ENCODE results near the gene C19orf38.
"Not testable (repeated sequence)": the region's sequence is repeated elsewhere in the genome, so short reads cannot be mapped to it uniquely, and the experiment has no call there.

Gene C19orf38

DNA sequence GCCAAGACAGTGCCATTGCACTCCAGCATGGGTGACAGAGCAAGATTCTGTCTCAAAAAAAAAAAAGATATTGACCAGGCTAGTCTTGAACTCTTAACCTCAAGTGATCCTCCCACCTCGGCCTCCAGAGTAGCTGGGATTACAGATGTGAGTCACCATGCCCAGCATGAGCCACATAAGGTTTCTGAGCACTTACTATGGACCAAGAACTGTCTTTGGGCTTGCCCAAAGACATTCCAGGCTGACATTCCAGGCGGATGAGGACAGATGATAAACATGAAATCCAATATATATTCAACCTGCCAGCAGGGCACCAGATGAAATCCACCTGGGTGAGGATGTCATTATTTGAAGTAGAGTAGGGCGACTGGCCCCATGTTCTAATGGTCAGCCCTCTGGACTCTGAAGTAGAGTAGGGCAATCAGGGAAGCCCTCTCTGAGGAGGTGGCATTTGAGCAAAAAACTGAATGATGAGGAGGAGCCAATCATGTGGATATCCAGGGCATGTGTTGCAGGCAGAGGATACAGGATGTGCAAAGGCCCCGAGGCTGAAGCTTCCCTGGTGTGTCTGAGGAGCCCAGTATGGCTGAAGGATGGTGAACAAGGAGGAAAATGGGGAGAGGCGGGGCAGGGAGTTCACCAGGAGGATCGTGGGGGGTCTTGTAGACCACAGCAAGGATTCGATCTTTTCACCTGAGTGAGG lies 4.0 kb downstream of the C19orf38 start:
- peak; percentile 84 for DNase-seq (ENCODE audit: low read depth)

DNA sequence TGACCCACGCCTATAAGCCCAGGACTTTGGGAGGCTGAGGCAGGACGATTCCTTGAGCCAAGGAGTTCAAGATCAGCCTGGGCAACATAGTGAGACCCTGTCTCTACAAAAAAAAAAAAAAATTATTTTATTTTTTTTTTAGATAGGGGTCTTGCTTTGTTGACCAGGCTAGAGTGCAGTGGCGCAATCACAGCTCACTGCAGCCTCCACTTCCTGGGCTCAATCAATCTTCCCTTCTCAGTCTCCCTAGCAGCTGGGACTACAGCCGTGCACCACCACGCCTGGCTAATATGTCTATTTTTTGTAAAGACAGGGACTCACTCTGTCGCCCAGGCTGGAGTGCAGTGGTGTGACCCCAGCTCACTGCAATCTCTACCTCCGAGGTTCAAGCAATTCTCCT lies 4.7 kb downstream of the C19orf38 start:
- DNase-seq (ENCODE audit: low read depth): no peak

DNA sequence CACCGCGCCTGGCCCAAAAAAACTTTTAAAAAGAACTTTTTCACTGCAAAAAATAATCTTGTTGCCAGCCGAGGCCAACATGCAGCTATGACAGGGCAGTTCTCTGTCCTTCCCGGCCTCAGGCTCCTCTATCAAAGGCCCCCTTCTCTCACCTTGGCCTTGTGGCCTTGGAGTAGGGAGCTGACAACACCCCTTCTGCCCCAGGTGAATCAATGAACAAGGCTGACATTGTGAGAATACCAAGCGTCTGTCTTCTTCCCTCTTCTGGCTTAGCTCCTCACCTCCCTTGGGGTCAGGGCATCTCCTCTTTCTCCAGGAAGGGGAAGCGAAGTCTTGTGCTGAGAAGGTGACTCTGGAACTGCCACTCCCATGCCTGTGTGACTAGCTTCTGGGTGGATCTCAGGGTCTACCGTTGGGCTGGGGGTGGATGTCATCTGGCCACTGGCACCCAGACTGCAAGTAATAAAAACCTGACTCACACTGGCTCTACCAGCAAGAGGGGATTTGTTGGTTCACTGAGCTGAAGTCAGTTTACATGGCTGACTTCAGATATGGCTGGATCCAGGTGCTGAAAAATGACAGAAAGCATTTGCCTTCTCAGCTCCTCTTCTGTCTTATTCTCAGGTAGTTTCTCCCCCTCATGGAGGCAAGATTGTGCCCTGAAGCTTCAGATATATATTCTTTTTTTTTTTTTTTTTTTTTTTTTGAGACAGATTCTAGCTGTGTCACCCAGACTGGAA lies 6.3 kb downstream of the C19orf38 start:
- no peak for DNase-seq (ENCODE audit: low read depth)

DNA sequence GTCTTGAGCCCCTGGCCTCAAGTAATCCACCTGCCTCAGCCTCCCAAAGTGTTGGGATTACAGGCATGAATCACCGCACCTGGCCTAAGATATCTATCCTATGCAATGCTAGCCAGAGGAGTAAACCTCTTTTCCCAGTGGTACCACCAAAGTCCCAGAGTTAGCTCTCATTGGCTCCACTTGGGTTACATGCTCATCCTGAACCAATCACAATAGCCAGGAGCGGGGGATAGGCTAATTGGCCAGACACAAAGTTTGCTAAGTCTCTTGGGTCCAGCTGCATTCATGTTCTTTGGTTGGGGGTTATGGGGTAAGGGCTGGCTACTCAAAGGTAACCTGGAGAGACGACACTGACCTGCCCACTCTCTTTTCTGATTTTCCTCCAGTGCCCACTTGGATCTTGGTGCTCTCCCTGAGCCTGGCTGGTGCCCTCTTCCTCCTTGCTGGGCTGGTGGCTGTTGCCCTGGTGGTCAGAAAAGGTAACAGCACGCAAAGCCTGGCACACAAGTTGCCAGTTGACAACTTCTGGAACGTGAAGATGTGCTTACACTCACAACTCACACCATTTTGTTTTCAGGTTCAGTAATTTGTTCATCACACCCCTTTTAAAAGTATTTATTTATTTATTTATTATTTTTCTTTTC lies 7.8 kb downstream of the C19orf38 start:
- peak; percentile 60 for DNase-seq (ENCODE audit: low read depth)

DNA sequence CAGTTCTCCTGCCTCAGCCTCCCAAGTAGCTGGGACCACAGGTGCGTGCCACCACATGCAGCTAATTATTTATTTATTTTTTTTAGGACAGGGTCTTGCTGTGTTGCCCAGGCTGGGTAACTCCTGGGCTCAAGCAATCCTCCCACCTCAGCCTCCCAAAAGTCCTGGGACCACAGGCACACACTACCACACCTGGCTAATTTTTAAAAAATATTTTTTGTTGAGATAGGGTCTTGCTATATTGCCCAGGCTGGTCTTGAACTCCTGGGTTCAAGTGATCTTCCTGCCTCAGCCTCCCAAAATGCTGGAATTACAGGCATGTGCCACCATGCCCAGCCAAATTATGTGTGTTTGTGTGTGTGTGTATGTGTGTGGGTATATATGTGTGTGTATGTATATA lies 8.7 kb downstream of the C19orf38 start:
- DNase-seq (ENCODE audit: low read depth): not testable (repeated sequence)

DNA sequence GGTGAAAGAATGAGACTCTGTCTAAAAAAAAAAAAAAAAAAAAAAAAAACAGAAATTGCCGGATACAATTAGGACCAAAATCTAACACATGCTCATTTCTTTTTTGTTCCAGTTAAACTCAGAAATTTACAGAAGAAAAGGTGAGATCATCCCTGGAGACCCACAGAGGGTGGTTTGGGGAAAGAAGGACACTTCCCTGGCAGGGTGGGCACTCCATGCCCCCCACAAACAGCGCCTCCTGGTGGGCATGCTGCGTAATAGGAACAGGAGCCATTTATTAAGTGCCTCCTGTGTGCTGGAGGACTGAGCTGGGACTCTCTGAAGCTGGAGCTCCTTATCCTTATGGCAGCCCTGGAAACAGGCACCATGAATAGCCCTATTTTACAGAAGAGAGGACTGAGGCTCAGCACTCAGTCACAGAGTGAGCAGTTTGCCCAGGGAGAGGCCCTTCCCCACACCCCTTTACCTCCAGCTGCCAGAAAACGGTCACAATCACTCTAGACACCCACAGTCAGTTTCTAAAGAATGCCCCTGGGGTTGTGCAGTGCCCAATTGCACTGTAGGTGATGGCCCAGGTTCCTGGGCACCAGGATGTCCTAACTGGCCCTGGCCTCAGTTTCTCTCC lies 10.1 kb downstream of the C19orf38 start:
- DNase-seq (ENCODE audit: low read depth): peak; percentile 63

DNA sequence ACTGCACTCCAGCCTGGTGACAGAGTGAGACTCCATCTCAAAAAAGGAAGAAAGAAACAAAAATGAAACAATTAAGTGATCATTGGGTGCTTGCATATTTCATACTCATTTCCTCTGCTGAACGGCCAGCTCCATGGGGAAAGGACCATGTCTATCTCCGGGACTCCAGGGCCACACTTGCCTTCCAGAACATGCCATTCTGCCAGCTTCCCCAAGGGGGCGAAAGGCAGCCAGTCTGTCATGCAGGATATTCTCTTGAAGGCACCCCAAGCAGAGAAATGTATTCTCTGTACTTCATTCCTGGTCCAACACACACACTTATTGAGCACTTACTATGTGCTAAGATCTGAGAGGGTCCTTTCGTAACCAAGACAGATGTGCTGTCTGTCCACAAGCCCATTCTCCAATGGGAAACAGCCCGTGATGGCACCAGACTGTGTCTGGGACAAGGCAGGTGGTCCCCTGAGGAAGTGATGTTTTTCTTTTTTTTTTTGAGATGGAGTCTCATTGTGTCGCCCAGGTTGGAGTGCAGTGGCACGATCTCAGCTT lies 13.0 kb downstream of the C19orf38 start:
- DNase-seq (ENCODE audit: low read depth): peak; percentile 60

DNA sequence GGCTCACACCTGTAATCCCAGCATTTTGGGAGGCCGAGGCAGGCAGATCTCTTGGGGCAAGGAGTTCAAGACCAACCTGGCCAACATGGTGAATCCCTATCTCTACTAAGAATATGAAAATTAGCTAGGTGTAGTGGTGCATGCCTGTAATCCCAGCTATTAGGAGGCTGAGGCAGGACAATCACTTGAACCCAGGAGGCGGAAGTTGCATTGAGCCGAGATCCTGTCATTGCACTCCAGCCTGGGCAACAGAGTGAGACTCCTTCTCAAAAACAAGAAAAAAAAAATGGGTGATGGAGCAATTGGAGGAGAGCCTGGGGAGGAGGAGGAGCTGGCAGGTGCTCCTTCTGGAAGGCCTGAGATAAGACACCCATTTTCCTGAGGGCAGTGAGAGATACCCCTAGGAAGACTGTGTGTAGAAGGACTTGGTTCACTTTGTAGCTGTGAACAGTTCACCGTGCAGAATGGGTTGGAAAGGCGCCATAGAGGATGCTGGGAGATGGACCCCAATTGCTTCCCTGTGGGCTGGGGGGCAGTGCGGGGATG lies 14.4 kb downstream of the C19orf38 start:
- DNase-seq (ENCODE audit: low read depth): no peak

DNA sequence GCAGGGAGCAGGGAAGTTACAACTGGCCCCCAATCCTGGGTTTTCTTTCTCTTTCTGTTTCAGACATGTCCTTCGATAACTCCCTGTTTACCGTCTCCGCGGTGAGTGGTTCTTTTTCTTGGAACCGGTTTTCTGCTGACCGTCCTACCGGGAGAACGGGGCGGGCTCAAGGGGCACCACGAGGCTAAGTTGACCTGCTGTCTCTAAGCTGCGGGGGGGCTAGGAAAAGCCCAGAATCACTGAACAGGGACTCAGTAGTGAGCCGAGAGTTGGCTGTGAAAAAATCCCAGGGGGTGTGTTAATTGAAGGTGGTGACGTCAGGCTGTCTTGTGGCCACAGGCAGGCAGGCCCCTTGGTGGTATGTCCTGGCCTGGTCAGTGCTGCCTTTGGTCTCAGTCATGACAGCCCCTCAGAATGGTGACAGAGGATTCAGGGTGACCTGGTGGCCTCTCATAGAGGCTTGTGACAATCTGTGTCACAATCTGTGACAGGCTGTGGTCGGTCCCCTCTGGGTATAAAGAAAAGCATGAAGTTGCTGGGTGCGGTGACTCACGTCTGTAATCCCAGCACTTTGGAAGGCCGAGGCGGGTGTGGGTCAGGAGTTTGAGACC lies 15.0 kb downstream of the C19orf38 start:
- DNase-seq (ENCODE audit: low read depth): peak; percentile 72

DNA sequence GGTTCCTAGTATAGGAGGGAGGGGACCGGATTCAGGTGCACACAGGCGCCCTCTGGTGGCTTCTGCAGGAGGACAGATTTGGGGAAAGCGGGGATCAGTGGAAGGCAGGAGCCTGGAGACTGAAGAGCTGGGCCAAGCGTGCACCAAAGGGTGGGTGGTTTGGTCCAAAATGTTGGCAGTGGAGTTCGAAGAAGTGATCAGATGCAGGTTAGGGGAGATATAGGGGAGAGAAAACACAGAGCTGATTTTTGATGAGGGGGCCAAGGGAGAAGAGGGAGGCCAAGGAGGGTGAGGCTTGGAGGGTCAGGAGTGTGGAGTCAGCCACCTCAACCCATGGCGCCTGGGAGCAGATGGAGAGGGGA lies 16.3 kb downstream of the C19orf38 start:
- DNase-seq (ENCODE audit: low read depth): peak; percentile 83

DNA sequence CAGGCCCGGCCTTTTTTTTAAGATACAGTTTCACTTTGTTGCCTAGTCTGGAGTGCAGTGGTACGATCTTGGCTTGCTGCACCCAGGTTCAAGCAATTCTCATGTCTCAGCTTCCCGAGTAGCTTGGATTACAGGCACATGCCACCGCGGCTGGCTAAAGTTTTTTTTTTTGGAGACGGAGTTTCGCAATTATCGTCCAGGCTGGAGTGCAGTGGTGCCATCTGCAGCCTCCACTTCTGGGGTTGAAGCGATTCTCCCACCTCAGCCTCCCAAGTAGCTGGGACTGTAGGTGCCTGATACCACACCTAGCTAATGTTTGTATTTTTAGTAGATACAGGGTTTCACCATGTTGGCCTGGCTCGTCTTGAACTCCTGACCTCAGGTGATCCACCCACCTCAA lies 18.3 kb downstream of the C19orf38 start:
- no peak for DNase-seq (ENCODE audit: low read depth)

DNA sequence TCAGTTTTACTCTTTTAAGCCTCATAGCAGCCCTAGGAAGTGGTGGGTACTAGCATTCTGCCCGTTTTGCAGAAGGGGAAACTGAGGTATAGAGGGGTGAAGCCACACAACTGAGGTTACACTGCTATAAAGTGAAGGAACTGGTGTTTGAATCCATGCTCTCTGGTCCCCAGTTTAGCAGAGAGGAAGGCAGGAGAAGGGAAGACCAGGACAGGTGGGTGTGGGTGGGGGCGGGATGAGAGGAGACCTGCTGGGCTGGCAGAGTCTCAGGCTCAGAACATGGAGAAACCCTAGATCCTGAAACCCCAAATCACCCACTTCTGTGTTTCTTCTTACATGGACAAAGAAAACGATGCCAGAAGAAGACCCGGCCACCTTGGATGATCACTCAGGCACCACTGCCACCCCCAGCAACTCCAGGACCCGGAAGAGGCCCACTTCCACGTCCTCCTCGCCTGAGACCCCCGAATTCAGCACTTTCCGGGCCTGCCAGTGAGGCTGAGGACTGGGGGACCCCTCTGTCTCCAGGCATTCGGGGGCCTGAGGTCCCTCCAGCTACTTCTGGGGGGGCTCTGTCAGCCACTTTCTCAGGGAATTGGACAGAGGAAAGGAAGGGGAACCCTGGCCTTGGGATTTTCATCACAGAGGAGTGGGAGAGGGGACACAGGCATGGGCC lies 20.8 kb downstream of the C19orf38 start:
- no peak for DNase-seq (ENCODE audit: low read depth)

DNA sequence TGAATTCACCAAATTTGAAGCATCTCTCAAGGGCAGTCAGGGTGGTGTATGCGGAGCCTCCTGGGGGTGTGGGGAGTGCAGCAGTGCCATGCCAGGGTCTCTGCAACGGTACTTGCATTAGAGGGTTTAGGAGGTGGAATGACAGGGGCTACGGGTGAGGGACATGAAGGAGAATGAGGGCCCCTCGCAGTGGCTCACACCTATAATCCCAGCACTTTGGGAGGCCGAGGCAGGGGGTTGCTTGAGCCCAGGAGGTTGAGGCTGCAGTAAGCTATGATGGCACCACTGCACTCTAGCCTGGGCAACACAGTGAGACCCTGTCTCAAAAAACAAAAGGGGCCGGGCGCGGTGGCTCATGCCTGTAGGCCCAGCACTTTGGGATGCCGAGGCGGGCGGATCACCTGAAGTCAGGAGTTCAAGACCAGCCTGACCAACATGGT lies 21.7 kb downstream of the C19orf38 start:
- DNase-seq (ENCODE audit: low read depth): not testable (repeated sequence)

DNA sequence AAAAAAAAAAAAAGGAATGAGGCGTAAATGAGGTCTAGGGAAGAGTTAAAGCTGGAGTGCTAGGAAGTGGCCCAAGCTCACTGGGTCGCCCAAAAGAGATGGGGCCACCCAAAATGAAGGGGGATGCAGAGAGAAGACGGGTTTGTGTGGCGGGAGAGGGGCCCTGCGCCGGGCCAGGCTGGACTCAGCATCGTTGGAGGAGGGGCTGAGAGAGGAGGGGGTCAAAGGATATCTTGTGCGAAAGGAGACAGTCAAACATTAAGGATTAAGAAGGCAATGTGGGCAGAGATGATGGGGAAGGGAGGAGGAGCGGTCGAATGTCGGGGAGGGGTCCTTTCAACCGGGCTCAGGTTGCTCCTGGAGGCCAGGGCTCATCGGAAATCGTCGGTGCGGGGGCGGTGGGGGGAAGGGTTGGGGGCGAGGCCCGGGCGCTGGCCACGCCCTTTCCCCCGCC lies 22.3 kb downstream of the C19orf38 start:
- DNase-seq (ENCODE audit: low read depth): no peak

DNA sequence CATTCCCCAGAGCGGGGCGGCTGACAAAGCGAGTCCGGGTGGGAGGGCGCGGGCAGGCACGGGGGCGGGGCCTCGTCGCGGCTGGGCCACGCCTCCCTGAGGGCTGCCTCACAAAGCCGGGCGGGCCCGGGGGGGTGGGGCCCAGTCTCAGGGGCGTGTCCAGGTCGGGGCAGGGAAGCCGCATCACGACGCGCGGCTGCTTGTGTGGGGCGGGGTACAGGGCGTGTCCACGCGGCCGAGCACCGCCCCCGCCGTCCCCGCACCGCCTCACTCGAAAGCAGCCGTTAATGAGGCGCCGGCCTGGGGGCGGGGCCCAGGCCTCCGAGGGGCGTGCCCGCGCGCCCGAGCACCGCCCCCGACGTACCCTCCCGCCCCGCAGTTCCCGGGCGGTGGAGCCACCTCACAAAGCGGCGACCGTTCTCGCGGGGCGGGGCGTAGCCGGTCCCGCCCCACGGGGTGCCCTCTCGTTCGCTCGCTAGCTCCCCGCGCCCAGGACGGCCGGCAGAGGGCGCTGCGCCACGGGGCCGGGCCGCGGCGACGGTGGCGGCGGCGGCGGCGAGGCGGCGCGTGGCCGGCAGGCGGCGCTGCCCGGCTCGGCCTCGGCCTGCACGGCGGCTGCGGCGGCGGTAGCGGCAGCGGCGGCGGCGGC lies 22.9 kb downstream of the C19orf38 start, which contains the start of gene CARM1:
TSS of gene CARM1 (plus strand) at position 599 of the 649 bp plus-strand sequence. CDS start 150 bp downstream, outside the sequence.
- peak; percentile 97 for DNase-seq (ENCODE audit: low read depth)

DNA sequence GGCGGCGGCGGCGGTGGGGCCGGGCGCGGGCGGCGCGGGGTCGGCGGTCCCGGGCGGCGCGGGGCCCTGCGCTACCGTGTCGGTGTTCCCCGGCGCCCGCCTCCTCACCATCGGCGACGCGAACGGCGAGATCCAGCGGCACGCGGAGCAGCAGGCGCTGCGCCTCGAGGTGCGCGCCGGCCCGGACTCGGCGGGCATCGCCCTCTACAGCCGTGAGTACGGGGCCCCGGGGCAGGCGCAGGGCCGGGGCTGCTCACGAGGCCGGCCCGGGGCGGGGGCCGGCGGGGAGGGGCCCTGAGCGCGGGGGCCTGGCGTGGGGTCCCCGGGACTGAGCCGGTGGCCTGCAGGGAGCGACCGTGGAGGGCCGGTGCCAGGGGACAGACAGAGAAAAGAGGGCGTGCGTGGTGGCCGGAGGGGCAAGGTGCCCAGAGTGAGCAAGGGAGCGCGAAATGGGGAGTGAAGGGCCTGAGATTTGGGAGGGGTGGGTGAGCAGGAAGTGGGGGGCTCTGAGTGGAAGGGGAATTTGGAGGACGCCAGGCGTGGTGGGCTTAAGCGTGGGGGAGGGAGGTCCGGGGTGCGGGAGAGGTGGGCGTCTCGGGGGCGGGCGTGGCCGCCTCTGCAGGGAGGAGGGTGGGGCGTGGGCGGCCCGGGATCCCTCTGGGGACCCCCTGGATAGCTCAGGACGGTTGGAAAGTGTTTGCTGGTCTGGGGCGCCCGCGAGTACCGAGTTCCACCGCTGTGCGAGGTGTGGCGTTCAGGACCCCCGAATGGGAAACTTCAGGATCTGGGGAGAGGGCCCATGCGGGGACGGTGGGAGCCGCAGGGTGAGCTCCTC lies 23.7 kb downstream of the C19orf38 start:
- peak; percentile 46 for DNase-seq (ENCODE audit: low read depth)

DNA sequence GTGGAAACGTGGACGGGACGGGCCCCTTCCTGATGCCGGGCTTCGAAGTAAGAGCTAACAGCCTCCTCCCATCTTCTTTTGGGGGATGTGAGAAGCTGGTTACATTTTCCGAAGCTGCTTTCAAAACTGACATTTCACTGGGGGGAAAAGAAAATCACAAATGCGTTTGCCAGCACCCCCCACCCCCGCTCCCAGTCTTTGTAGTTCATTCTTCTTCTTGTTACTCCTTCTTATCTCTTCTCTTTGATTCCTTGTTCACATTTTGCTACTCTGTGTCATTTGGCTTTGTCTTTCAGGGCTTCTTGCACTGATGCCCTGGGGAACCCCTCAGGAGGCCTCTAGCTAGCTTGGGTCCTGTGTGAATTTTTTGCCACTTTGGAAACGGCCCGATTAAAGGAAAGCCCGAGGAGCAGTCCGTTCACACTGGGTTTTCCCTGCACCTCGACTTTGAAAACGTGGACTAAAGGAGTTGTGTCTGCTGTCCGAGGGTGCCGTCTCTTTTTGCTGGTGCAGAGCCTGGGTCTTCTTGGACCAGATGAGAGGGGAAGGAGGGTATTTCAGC lies 24.4 kb downstream of the C19orf38 start:
- peak; percentile 26 for DNase-seq (ENCODE audit: low read depth)

DNA sequence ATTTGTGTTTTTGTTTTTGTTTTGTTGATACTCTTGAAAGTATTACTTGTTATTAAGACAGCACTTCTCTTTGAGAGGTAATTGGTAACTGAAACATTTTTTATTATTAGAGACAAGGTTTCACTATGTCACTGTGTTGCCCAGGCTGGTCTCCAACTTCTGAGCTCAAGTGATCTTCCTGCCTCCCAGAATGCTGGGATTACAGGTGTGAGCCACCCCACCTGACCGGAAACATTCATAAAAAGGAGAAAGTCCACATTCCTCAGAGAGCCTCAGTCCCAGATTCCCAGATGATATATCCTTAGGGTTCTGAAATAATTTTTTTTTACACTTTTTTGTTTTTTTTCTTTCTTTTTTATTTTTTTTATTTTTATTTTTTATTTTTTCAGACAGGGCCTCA lies 25.8 kb downstream of the C19orf38 start:
- no peak for DNase-seq (ENCODE audit: low read depth)

Measured in ELR (cell line).